ENCODE data around the gene EPHA8. TPM values are rescaled to one million over a fixed set of nuclear protein-coding genes. Genes with fewer than 3 reads are reported as not detected.

EPHA8 gene
- total and polyA plus RNA-seq, 9 of the 15 experiments (the other 6 are each of a cell fraction or from before 2014, with no cell fraction given) = not detected

GRCh38 chr1:22609291-22609690, 46.0 kb downstream of the EPHA8 start:
- Histone ChIP-seq H3K36me3 (ENCODE audit: control insufficient read depth, insufficient read depth, low read length) (no peaks in the 10 kb centered on the region), H2AFZ (ENCODE audit: low read depth, low read length) (no peak overlapping the region), H3K4me3 (no peak overlapping the region), H3K79me2 (ENCODE audit: control insufficient read depth, insufficient read depth, low read length) (no peaks in the 10 kb centered on the region), H3K9me1 (ENCODE audit: control insufficient read depth, insufficient read depth, low read length) (no peaks in the 10 kb centered on the region), H3K4me2 (ENCODE audit: insufficient read depth, low read length) (no peak overlapping the region), H3K9me3 (replicated peaks; ENCODE audit: control insufficient read depth, insufficient read depth, low read depth, low read length) (no peaks in the 10 kb centered on the region), H4K20me1 (replicated peaks; ENCODE audit: control insufficient read depth, insufficient read depth, low read length) (peaks cover 24% of the 10 kb centered on the region; the same call in 1 of the 2 replicates), H3K27ac (ENCODE audit: extremely low read depth, low read depth, low read length) (no peak overlapping the region), H3K27me3 (ENCODE audit: control insufficient read depth in 2 of 2, insufficient read depth in 2 of 2, low read length in 2 of 2) (peaks cover 0 to 22% of the 10 kb centered on the region in 2 experiments; a peak in 3 of 5 replicates), H3K9ac (ENCODE audit: insufficient read depth in 1 of 2, low read depth in 2 of 2, low read length in 2 of 2) (no peak overlapping the region), H3K4me1 (replicated peaks in 1 of 2; ENCODE audit: control insufficient read depth in 2 of 2, insufficient read depth in 2 of 2, low read length in 2 of 2) (no peaks in the 10 kb centered on the region; a peak in 1 of 5 replicates)
- ATAC-seq = no peak
- 0% methylated on average over 6 of the region's 6 CpGs for WGBS (ENCODE audit: insufficient coverage, low coverage, missing lambda C conversion rate)
- in situ Hi-C loops (cut with MboI) (no loop called here), intact Hi-C loops (cut with micrococcal nuclease) (no loop called here)
- no peak for FAIRE-seq
- ChIA-PET POLR2A (no interaction called here), CTCF (ENCODE audit: low intra/inter-chr PET ratio) (no interaction called here)
- no TSS peak for BruUV-seq (replicated peaks)
- no peak for DNase-seq (ENCODE audit: extremely low read depth in 1 of 4, low spot score in 3 of 4)
- TF ChIP-seq SLC30A9 (CRISPR knock-in tag; IDR thresholded peaks at IDR 0.05) (no peak), NCOA2 (IDR thresholded peaks at IDR 0.05; ENCODE audit: partially characterized antibody in 2 of 2) (no peak), ZBTB8A (IDR thresholded peaks at IDR 0.05; ENCODE audit: partially characterized antibody) (no peak), KHSRP (IDR thresholded peaks at IDR 0.05) (no peak), FOXK1 (CRISPR knock-in tag; IDR thresholded peaks at IDR 0.05; ENCODE audit: borderline replicate concordance) (no peak), KLF6 (CRISPR knock-in tag; IDR thresholded peaks at IDR 0.05; ENCODE audit: borderline replicate concordance) (no peak), BDP1 (IDR thresholded peaks at IDR 0.05; ENCODE audit: insufficient read depth, insufficient read length) (no peak), KLF16 (IDR thresholded peaks at IDR 0.05) (no peak)
- TF ChIP-seq, protein P1, sequence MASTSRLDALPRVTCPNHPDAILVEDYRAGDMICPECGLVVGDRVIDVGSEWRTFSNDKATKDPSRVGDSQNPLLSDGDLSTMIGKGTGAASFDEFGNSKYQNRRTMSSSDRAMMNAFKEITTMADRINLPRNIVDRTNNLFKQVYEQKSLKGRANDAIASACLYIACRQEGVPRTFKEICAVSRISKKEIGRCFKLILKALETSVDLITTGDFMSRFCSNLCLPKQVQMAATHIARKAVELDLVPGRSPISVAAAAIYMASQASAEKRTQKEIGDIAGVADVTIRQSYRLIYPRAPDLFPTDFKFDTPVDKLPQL (IDR thresholded peaks at IDR 0.05; ENCODE audit: extremely low read depth, insufficient read length) = no peak
- TF ChIP-seq, protein P2, sequence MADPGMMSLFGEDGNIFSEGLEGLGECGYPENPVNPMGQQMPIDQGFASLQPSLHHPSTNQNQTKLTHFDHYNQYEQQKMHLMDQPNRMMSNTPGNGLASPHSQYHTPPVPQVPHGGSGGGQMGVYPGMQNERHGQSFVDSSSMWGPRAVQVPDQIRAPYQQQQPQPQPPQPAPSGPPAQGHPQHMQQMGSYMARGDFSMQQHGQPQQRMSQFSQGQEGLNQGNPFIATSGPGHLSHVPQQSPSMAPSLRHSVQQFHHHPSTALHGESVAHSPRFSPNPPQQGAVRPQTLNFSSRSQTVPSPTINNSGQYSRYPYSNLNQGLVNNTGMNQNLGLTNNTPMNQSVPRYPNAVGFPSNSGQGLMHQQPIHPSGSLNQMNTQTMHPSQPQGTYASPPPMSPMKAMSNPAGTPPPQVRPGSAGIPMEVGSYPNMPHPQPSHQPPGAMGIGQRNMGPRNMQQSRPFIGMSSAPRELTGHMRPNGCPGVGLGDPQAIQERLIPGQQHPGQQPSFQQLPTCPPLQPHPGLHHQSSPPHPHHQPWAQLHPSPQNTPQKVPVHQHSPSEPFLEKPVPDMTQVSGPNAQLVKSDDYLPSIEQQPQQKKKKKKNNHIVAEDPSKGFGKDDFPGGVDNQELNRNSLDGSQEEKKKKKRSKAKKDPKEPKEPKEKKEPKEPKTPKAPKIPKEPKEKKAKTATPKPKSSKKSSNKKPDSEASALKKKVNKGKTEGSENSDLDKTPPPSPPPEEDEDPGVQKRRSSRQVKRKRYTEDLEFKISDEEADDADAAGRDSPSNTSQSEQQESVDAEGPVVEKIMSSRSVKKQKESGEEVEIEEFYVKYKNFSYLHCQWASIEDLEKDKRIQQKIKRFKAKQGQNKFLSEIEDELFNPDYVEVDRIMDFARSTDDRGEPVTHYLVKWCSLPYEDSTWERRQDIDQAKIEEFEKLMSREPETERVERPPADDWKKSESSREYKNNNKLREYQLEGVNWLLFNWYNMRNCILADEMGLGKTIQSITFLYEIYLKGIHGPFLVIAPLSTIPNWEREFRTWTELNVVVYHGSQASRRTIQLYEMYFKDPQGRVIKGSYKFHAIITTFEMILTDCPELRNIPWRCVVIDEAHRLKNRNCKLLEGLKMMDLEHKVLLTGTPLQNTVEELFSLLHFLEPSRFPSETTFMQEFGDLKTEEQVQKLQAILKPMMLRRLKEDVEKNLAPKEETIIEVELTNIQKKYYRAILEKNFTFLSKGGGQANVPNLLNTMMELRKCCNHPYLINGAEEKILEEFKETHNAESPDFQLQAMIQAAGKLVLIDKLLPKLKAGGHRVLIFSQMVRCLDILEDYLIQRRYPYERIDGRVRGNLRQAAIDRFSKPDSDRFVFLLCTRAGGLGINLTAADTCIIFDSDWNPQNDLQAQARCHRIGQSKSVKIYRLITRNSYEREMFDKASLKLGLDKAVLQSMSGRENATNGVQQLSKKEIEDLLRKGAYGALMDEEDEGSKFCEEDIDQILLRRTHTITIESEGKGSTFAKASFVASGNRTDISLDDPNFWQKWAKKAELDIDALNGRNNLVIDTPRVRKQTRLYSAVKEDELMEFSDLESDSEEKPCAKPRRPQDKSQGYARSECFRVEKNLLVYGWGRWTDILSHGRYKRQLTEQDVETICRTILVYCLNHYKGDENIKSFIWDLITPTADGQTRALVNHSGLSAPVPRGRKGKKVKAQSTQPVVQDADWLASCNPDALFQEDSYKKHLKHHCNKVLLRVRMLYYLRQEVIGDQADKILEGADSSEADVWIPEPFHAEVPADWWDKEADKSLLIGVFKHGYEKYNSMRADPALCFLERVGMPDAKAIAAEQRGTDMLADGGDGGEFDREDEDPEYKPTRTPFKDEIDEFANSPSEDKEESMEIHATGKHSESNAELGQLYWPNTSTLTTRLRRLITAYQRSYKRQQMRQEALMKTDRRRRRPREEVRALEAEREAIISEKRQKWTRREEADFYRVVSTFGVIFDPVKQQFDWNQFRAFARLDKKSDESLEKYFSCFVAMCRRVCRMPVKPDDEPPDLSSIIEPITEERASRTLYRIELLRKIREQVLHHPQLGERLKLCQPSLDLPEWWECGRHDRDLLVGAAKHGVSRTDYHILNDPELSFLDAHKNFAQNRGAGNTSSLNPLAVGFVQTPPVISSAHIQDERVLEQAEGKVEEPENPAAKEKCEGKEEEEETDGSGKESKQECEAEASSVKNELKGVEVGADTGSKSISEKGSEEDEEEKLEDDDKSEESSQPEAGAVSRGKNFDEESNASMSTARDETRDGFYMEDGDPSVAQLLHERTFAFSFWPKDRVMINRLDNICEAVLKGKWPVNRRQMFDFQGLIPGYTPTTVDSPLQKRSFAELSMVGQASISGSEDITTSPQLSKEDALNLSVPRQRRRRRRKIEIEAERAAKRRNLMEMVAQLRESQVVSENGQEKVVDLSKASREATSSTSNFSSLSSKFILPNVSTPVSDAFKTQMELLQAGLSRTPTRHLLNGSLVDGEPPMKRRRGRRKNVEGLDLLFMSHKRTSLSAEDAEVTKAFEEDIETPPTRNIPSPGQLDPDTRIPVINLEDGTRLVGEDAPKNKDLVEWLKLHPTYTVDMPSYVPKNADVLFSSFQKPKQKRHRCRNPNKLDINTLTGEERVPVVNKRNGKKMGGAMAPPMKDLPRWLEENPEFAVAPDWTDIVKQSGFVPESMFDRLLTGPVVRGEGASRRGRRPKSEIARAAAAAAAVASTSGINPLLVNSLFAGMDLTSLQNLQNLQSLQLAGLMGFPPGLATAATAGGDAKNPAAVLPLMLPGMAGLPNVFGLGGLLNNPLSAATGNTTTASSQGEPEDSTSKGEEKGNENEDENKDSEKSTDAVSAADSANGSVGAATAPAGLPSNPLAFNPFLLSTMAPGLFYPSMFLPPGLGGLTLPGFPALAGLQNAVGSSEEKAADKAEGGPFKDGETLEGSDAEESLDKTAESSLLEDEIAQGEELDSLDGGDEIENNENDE (IDR thresholded peaks at IDR 0.05; ENCODE audit: low read depth, low read length) = no peak
- TF ChIP-seq, protein P3, sequence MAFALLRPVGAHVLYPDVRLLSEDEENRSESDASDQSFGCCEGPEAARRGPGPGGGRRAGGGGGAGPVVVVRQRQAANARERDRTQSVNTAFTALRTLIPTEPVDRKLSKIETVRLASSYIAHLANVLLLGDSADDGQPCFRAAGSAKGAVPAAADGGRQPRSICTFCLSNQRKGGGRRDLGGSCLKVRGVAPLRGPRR (CRISPR knock-in tag; IDR thresholded peaks at IDR 0.05) = no peak

Measured in K562 (cell line).